NCI-H128 (cell line): ENCODE results near the gene CD244.

Experiments used
- DNase-seq: peaks from one replicate; lab custom pipeline; 2025; ENCODE audit not compliant: unreplicated experiment; lab: John Stamatoyannopoulos, UW

CD244 gene

DNA sequence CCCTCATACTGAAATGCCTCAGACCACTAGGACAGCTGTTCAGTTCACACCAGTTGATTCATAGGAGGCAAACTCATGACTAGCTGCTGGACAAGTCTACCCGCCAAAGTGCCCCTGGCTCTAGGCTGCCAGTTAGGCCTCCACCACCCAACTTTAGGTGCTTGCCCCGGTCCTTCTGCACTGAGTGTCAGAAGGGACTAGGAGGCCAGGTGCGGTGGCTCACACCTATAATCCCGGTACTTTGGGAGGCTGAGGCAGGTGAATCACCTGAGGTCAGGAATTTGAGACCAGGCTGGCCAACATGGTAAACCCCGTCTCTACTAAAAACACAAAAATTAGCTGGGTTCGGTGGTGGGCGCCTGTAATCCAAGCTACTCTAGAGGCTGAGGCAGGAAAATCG lies 47.8 kb downstream of the CD244 start:
- DNase-seq: no peak

GRCh38 chr1:160814316-160814715 lies 48.4 kb downstream of the CD244 start:
- no peak for DNase-seq

DNA sequence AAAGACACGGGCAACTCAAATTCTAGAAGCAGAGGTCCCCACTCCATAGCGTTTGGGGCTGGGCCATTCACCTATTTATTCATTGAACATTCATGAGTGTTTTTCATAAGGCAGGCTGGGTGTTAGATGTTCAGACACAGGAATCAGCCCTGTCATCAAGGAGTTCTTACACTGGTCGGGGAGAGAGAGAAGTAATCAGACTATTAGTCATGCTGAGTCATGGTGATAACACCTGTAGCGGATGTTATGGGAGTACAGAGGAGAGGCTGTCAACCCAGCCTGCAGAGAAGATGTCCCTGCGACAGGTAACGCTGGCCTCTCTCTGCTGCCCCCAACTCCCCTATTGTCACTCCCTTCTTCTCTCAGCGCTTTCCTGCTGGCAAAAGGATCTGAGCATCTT lies 49.5 kb downstream of the CD244 start:
- no peak for DNase-seq

DNA sequence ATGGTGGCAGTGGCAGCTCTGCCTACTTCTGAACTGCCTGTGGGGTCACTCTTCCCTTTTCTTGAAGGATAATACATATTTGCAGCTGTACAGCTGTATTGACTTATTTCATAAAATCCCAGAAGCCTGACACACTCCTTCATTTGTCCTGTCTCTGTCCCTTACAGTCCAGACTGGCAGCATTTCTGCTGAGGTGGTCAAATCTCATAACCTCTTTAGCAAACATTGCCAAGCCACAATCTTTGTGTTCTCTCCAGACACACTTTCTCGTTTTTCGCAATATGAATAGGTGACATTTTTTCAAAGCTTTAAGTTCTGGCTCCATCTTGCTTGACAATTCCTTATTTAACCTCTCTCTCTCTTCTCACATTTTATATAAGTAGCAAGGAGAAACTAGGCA lies 51.5 kb downstream of the CD244 start:
- no peak for DNase-seq

DNA sequence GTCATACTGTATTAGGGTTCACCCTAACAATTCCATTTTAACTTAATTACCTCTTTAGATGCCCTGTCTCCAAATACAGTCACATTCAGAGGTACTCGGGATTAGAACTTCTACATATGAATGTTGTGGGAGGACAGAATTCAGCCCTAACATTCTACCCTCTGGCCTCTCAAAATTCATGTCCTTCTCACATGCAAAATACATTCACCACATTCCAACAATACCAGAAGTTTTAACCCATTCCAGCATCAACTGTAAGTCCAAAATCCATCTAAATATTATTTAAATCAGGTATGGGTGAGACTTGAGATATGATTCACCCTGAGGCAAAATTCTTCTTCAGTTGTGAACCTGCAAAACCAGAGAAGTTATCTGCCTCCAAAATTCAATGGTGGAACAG lies 52.2 kb downstream of the CD244 start:
- DNase-seq: no peak

DNA sequence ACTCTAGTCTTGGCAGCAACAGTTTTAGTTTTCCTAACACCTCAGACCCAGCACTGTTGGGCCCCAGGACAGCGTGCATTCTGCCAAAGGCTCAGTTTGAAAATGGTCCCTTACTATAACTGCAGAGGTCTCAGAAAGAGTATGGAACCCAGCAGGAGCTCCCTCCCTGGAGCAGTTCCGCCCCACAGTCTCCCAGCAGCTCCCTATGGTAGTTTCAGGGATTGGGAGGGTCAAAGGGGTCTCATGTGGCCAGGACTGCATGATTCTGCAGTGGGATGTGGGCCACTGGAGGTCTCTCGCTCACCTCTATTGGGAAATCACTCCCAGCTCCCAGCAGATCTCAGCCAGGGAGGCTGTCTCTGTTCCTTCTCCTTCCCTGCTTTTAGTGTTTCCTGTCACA lies 54.4 kb downstream of the CD244 start:
- DNase-seq: no peak

DNA sequence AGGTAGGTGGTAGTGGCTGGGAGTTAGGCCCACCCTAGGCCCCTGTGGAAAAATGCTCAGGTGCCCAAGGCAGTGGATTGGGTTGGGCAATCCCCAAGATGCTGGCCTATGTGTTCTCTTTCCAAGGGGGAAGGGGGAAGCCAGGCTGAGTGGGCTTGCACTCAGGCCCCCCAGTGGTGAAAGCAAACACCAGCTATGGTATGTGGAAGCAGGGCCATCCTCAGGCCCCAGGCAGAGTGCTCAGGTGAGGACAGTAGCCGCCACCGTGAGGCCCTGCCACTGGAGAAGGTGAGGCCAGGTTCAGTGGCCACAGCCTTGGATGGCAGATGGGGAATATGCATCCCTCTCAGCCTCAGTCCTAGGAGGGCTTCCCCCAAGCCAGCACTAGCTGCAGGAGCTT lies 54.9 kb downstream of the CD244 start:
- no peak for DNase-seq

DNA sequence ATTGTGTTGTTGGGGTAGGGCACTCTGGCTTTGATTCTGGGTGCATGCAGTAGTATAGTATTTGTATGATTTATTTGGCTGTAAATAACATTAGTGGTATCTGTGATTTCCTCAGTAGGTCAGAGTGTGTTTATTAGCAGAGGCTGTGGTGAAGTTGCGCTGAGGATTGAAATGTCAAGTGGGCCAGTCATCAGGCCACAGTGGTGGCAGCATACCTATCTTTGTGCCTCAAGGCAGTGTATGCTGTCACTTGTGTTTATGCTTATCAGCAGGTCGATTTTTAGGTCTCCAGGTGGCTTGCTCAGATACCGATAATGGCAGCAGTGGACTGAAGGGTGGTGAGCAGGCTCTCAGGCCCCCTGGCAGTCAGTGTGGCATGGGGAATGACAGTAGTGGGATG lies 55.4 kb downstream of the CD244 start:
- no peak for DNase-seq

- no peak for DNase-seq
Measured at GRCh38 chr1:160806784-160807183, 55.9 kb downstream of the CD244 start.

DNA sequence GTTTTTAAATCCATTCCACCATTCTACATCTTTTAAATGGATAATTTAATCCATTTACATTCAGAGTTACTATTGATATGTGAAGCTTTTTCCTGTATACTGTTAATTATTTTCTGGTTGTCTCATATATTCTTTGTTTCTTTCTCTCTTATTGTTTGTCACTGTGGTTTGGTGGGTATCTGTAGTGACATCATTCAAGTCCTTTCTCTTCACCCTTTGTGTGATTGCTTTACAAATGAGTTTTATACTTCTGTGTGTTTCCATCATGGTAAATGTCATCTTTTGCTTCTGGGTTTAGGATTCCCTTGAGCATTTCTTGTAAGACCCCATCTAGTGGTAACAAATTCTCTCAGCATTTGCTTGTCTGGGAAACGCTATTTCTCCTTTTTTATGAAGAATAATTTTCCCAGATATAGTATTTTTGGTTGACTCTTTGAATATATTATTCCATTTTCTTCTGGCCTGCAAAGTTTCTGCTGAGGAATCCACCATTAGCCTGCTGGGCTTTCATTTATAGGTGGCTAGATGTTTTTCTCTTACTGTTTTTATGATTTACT lies 56.5 kb downstream of the CD244 start:
- DNase-seq: no peak

GRCh38 chr1:160801836-160802580 lies 60.7 kb downstream of the CD244 start:
- DNase-seq: no peak

DNA sequence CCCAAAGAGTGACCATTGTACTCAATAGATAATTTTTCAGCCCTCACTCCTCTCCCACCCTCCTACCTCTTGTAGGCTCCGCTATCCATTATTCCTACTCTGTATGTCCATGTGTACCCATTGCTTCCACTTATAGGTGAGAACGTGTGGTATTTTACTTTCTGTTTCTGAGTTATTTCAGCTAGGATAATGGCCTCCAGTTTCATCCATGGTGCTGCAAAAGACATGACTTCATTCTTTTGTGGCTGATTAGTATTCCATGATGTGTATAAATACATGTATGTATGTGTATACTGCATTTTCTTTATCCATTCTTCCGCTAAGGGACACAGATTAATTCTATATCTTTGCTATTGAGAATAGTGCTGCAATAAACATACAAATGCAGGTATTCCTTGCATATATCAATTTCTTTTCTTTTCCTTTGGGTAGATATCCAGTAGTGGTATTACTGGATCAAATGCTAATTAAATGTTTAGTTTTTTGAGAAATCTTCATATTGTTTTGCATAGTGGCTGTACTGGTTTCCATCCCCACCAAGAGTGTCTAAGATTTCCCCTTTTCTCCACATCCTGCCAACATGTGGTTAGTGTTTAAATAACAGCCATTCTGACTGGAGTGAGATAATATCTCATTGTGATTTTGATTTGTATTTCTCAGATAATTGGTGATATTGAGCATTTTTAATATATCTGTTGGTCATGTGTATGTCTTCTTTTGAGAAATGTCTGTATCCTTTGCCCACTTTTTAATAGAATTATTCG lies 61.9 kb downstream of the CD244 start:
- no peak for DNase-seq

DNA sequence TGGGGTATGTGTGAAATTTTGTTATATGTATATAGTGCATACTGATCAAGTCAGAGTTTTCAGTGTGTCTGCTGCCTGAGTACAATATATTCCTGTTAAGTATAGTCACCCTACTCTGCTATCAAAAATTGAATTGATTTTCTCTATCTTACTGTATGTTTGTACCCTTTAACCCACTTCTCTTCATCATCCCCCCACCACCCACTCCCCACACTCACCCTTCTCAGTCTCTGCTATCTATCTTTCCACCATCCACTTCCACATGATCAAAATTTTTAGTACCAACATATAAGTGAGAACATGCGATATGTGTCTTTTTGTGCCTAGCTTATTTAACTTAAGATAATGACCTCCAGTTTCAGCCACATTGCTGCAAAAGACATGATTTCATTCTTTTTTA lies 62.5 kb downstream of the CD244 start:
- DNase-seq: no peak

DNA sequence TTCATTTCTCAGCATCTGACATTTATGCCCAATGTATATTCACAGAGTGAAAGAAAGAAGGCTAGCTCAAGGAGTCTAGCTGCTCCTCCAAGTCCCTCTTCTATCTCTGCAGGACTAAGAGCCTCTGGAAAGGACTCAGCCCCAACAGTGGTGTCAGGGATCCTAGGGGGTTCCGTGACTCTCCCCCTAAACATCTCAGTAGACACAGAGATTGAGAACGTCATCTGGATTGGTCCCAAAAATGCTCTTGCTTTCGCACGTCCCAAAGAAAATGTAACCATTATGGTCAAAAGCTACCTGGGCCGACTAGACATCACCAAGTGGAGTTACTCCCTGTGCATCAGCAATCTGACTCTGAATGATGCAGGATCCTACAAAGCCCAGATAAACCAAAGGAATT lies 63.0 kb downstream of the CD244 start:
- DNase-seq: no peak

DNA sequence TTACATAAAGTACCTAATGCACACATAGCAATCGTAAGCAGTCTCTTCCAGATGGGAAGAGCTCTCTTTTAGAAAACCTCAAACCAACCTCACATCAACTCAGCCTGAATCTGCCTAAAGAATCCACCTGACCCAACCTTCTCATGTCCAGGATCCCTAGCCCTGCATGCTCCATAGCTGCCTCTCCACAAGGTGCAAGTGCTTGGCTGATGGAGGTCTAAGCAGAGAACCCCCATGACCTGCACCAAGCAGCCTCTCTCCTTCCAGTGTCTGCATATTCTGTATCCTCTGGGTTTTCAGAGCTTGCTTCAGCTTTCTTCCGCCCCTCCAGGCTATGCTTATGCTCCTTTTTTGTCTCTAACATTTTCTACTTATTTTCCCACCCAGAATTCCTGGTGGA lies 64.2 kb downstream of the CD244 start:
- DNase-seq: no peak

DNA sequence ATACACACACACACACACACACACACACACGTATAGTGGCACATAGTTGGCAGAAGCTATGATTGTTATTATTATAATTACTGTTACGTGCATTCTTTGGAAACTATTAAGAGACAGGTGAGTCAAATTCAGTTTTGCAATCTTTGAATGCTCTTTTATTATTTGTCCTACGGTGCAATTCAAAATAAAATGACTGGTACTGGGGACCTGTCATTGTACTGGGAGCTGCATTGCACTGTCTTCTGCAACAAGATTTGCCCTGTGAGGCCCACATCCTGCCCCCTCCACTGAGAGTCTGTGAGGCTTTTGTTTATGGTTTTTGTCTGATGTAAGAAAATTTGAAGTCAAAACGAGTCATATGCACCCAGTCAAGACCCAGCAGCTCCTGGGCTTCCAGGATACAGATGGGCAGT lies 64.8 kb downstream of the CD244 start:
- DNase-seq: no peak

- no peak for DNase-seq
Measured at GRCh38 chr1:160797271-160797709, 65.4 kb downstream of the CD244 start.

DNA sequence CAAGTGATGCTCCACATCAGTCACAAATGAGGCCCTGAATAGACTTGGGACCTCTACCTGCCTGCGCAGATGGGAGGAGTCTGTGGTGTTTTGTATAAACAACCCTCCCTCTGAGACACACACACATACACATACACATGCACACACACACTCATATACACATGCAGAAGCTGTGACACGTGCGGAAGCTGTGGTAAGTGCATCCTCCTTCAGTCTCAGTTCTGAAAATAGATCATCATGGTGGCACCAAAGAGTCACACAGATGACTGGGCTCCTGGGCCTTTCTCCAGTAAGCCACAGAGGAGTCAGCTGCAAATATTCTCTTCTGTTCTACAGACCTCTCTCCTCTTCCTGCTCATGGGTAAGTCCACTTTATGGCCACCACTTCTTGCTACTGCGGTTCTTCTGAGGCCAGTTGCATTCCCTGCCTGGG lies 66.7 kb downstream of the CD244 start, which contains the start of gene LY9:
TSS of gene LY9 (plus strand) at position 224 of the 433 bp plus-strand sequence. CDS start at position 238, 14 bp downstream.
- no peak for DNase-seq

DNA sequence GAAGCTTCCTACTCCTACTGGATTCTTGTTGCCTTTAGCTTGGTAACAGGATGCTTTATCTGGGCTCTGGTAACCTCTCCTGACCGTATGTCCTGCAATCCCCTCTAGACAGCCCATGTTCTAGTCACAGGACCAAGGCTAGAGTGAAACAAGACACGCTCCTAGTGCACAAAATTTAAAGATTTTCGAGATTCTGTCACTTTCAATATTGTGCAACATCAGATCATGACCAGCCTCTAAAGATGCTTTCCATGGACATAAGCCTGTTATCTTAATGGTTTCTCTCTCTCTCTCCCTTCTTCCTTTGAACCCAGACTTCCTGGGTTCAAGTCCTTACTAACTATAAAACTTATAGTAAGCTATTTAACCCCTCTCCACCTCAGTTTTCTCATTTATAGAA lies 68.3 kb downstream of the CD244 start:
- no peak for DNase-seq

GRCh38 chr1:160789702-160790611 lies 72.7 kb downstream of the CD244 start:
- no peak for DNase-seq
